ENCODE measurements around the gene PPP6C. TPM values are rescaled to one million over a fixed set of nuclear protein-coding genes. Genes with fewer than 3 reads are reported as not detected.
A peak's percentile ranks its signal among the peaks of the same experiment; 100 is the strongest.

Gene PPP6C
- total RNA-seq, 1 experiment from 2014 or later, result 53.3 TPM

DNA sequence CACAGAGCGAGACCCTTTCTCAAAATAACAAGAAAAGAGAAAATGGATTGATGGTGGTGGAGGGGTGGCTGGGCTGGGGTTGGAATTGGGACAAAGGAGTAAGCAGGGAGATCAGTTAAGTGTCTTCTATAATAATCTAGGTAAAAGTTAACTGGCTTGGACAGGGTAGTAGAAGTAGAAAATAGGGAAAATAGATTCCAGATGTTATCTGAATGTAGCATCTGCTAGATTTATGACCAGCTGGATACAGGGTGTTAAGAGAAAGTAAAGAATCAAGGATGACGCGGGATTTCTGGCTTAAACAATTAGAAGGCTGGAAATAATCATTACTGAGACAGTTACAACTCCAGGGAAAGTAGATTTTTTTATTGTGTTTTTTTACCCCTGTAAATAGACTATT is 13.0 kb downstream of the PPP6C start:
- Histone ChIP-seq H4K5ac (ENCODE audit: insufficient read length, low read depth, low read length) (no peak overlapping the region), H3K9me3 (ENCODE audit: control insufficient read depth, low read depth, low read length) (no peaks in the 10 kb centered on the region), H3K4me2 (ENCODE audit: insufficient read depth, insufficient read length, low read length) (no peak overlapping the region), H3K79me2 (ENCODE audit: insufficient read depth, low read length) (peaks cover 16% of the 10 kb centered on the region; the same call in 1 of the 2 replicates), H2BK120ac (ENCODE audit: low read depth, low read length, poor library complexity, severe bottlenecking) (no peak overlapping the region), H2BK12ac (ENCODE audit: insufficient read length, low read depth, low read length) (no peak overlapping the region), H2BK15ac (ENCODE audit: low read depth, low read length) (no peak overlapping the region), H4K20me1 (ENCODE audit: control insufficient read depth, insufficient read depth, insufficient read length) (no peaks in the 10 kb centered on the region), H3K23me2 (ENCODE audit: insufficient read length, low read depth, low read length, poor library complexity, severe bottlenecking) (no peaks in the 10 kb centered on the region), H2BK5ac (ENCODE audit: insufficient read length, low read length) (no peak overlapping the region), H3T11ph (ENCODE audit: low read length) (no peak overlapping the region), H2AK5ac (ENCODE audit: insufficient read length, low read length) (no peak overlapping the region), H2AFZ (ENCODE audit: low read length) (no peak overlapping the region), H3K14ac (ENCODE audit: insufficient read depth, low read length) (no peak overlapping the region), H3K4ac (ENCODE audit: low read depth, low read length) (no peak overlapping the region), H4K8ac (replicated peaks; ENCODE audit: insufficient read length, low read depth, low read length) (no peak overlapping the region), H3K23ac (ENCODE audit: insufficient read length, low read depth, low read length) (no peak overlapping the region), H3K18ac (ENCODE audit: insufficient read length, low read depth, low read length) (no peak overlapping the region), H3K56ac (ENCODE audit: insufficient read length, low read depth, low read length) (no peak overlapping the region), H3K9ac (ENCODE audit: extremely low read depth, insufficient read length, low read length) (no peak overlapping the region), H4K91ac (ENCODE audit: insufficient read length, low read depth, low read length) (no peak overlapping the region), H3K79me1 (ENCODE audit: insufficient read depth, low read depth, low read length, poor library complexity, severe bottlenecking) (peaks cover 21% of the 10 kb centered on the region), H3K27ac (ENCODE audit: insufficient read length, low read depth, low read length) (no peak overlapping the region), H3K4me1 (ENCODE audit: insufficient read depth, low read length) (no peaks in the 10 kb centered on the region; the same call in 1 of the 2 replicates), H3K27me3 (ENCODE audit: insufficient read depth, low read length) (no peaks in the 10 kb centered on the region), H2BK20ac (ENCODE audit: low read depth, low read length, poor library complexity, severe bottlenecking) (no peak overlapping the region)
- TF ChIP-seq, protein P1, sequence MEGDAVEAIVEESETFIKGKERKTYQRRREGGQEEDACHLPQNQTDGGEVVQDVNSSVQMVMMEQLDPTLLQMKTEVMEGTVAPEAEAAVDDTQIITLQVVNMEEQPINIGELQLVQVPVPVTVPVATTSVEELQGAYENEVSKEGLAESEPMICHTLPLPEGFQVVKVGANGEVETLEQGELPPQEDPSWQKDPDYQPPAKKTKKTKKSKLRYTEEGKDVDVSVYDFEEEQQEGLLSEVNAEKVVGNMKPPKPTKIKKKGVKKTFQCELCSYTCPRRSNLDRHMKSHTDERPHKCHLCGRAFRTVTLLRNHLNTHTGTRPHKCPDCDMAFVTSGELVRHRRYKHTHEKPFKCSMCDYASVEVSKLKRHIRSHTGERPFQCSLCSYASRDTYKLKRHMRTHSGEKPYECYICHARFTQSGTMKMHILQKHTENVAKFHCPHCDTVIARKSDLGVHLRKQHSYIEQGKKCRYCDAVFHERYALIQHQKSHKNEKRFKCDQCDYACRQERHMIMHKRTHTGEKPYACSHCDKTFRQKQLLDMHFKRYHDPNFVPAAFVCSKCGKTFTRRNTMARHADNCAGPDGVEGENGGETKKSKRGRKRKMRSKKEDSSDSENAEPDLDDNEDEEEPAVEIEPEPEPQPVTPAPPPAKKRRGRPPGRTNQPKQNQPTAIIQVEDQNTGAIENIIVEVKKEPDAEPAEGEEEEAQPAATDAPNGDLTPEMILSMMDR (conservative IDR thresholded peaks at IDR 0.05), result no peak
- Mint-ChIP-seq H3K27ac (peak overlapping the region; percentile 17 to 88 (median 42); a peak in 4 of 7 replicates), H3K4me3 (no peak overlapping the region), H3K36me3 (ENCODE audit: insufficient read depth in 1 of 3, low read depth in 3 of 3) (no peaks in the 10 kb centered on the region; a peak in 1 of 7 replicates), H3K27me3 (ENCODE audit: low read depth) (no peaks in the 10 kb centered on the region), H3K9me3 (no peaks in the 10 kb centered on the region), H3K4me1 (peaks cover 3 to 10% of the 10 kb centered on the region in 2 experiments)
- WGBS (ENCODE audit: extremely low coverage, insufficient read length, low lambda C conversion rate), result no CpG with 5 or more reads among the region's 3 CpGs
- no peak for DNase-seq

Data from H9 (cell line).